GM23338 (cell line): ENCODE measurements around the gene SND1. TPM values are rescaled to one million over a fixed set of nuclear protein-coding genes. Genes with fewer than 3 reads are reported as not detected.

Experiments
- ATAC-seq: fragments of 200-7000 bp; cut with Tn5 transposase; 3 replicates; pipeline ENCODE4 v1.9.1; 2020
- DNase-seq: peaks from one replicate; pipeline ENCODE4 v3.0.0-alpha.2; 2015; ENCODE audit warnings: low spot score
- H2AFZ ChIP-seq: fragments of 200-600 bp; sonication (generic); 2 replicates; pipeline ENCODE4 v1.8.0; 2016; ENCODE audit warnings: antibody characterized with exemption, mild to moderate bottlenecking, moderate library complexity
- H3F3A ChIP-seq: fragments of 200-600 bp; sonication (generic); replicated peaks from 2 replicates; pipeline ENCODE4 v1.8.0; 2017; ENCODE audit warnings: antibody characterized with exemption, mixed run types, low read depth
- H3K27ac ChIP-seq: fragments of 200-600 bp; sonication (generic); 2 replicates; pipeline ENCODE4 v1.6.1; 2016; ENCODE audit warnings: low read depth
- H3K27me3 ChIP-seq: fragments of 200-600 bp; sonication (generic); 2 replicates; pipeline ENCODE4 v1.8.0; 2016; ENCODE audit warnings: mild to moderate bottlenecking, mixed run types, moderate library complexity; ENCODE audit not compliant: insufficient read depth
- H3K36me3 ChIP-seq: fragments of 200-600 bp; sonication (generic); 2 replicates; pipeline ENCODE4 v1.8.0; 2016; ENCODE audit warnings: mild to moderate bottlenecking; ENCODE audit not compliant: insufficient read depth
- H3K4me1 ChIP-seq: fragments of 200-600 bp; sonication (generic); 2 replicates; pipeline ENCODE4 v1.8.0; 2016; ENCODE audit warnings: mild to moderate bottlenecking, moderate library complexity; ENCODE audit not compliant: insufficient read depth
- H3K4me2 ChIP-seq: fragments of 200-600 bp; sonication (generic); 2 replicates; pipeline ENCODE4 v1.7.1; 2017; ENCODE audit warnings: mixed run types
- H3K4me3 ChIP-seq: fragments of 200-600 bp; sonication (generic); 2 replicates; pipeline ENCODE4 v1.6.1; 2016; ENCODE audit warnings: mixed run types
- H3K79me2 ChIP-seq: fragments of 200-600 bp; sonication (generic); replicated peaks from 2 replicates; pipeline ENCODE4 v1.8.0; 2017; ENCODE audit warnings: mild to moderate bottlenecking; ENCODE audit not compliant: insufficient read depth
- H3K9me2 ChIP-seq: fragments of 200-600 bp; sonication (generic); 2 replicates; pipeline ENCODE4 v1.8.0; 2017; ENCODE audit not compliant: insufficient read depth
- H4K20me1 ChIP-seq: fragments of 200-600 bp; sonication (generic); replicated peaks from 2 replicates; pipeline ENCODE4 v1.8.0; 2017; ENCODE audit warnings: mild to moderate bottlenecking; ENCODE audit not compliant: insufficient read depth
- H3K27ac Mint-ChIP-seq: 2 replicates; pipeline ENCODE4 v1.8.0; 2020; ENCODE audit warnings: inconsistent platforms, mild to moderate bottlenecking, moderate library complexity, mixed read lengths
- H3K27me3 Mint-ChIP-seq: 3 replicates; pipeline ENCODE4 v1.8.0; 2022; ENCODE audit warnings: low read depth, mild to moderate bottlenecking, moderate library complexity, mixed read lengths, inconsistent platforms; ENCODE audit not compliant: insufficient read depth, poor library complexity
- H3K36me3 Mint-ChIP-seq: 3 replicates; pipeline ENCODE4 v1.8.0; 2021; ENCODE audit warnings: low read depth, mild to moderate bottlenecking, inconsistent platforms, moderate library complexity, mixed read lengths
- H3K4me1 Mint-ChIP-seq: 3 replicates; pipeline ENCODE4 v1.8.0; 2020; ENCODE audit warnings: mild to moderate bottlenecking, inconsistent platforms, mixed read lengths
- H3K4me3 Mint-ChIP-seq: 3 replicates; pipeline ENCODE4 v1.8.0; 2021; ENCODE audit warnings: moderate library complexity, mild to moderate bottlenecking, inconsistent platforms, mixed read lengths
- H3K9me3 Mint-ChIP-seq: 3 replicates; pipeline ENCODE4 v1.8.0; 2020; ENCODE audit warnings: moderate library complexity, mild to moderate bottlenecking, inconsistent platforms, mixed read lengths
- CREB1 ChIP-seq: fragments of 250-450 bp; sonication (Bioruptor Pico); IDR thresholded peaks from 2 replicates; pipeline ENCODE4 v1.5.0; 2020; ENCODE audit warnings: low read depth, mild to moderate bottlenecking, moderate library complexity
- EZH2 ChIP-seq: fragments of 200-600 bp; sonication (generic); IDR thresholded peaks from one replicate; pipeline ENCODE4 v1.8.0; 2017; ENCODE audit warnings: antibody characterized with exemption, mild to moderate bottlenecking, low read depth; ENCODE audit not compliant: unreplicated experiment
- EZH2phosphoT487 ChIP-seq: fragments of 200-600 bp; sonication (generic); IDR thresholded peaks from one replicate; pipeline ENCODE4 v1.8.1; 2018; ENCODE audit warnings: antibody characterized with exemption; ENCODE audit not compliant: unreplicated experiment
- NANOG ChIP-seq: IDR thresholded peaks from 2 replicates; pipeline ENCODE4 v1.6.1; 2016; ENCODE audit warnings: antibody characterized with exemption, borderline replicate concordance
- POLR2AphosphoS5 ChIP-seq: IDR thresholded peaks from 2 replicates; pipeline ENCODE4 v1.6.1; 2016; ENCODE audit warnings: antibody characterized with exemption, low read depth
- REST ChIP-seq: IDR thresholded peaks from one replicate; pipeline ENCODE4 v1.6.1; 2018; ENCODE audit warnings: antibody characterized with exemption; ENCODE audit not compliant: unreplicated experiment
- STAT1 ChIP-seq: IDR thresholded peaks from one replicate; pipeline ENCODE4 v1.6.1; 2016; ENCODE audit warnings: antibody characterized with exemption; ENCODE audit not compliant: unreplicated experiment
- ZNF462 ChIP-seq: fragments of 250-450 bp; sonication (Bioruptor Pico); IDR thresholded peaks from 2 replicates; pipeline ENCODE4 v1.5.0; 2020; ENCODE audit warnings: mild to moderate bottlenecking, moderate library complexity
- polyA plus RNA-seq: library from polyadenylated mRNA; unstranded; fragments of >200 nt; fragmentation: Nextera tagmentation; extraction: Ambion mirVana; gene quantifications from 2 replicates; pipeline ENCODE4 v1.2.1, GENCODE V29; 2016
- total RNA-seq: library from RNA; depleted of rRNA; stranded (reverse); fragments of >200 nt; shearing (Covaris generic); gene quantifications from 2 replicates; pipeline ENCODE4 v1.2.3, GENCODE V29; 2014

The SND1 gene
- total and polyA plus RNA-seq, 2 experiments from 2014 or later: 107 to 254 TPM

GRCh38 chr7:127976738-127977120 lies 324.7 kb downstream of the SND1 start (continued):
- no peak for TF ChIP-seq ZNF462 (CRISPR knock-in tag)

- Histone ChIP-seq H3K27ac (no peak overlapping the region), H3K4me1 (peaks cover 24% of the 10 kb centered on the region), H3K4me3 (no peak overlapping the region), H3K27me3 (no peaks in the 10 kb centered on the region), H3F3A (0 out of 2 replicates have a peak, but pooled peaks cover 3% of the 10 kb centered on the region), H3K36me3 (peaks cover 14% of the 10 kb centered on the region), H4K20me1 (peaks cover 14% of the 10 kb centered on the region; the same call in 1 of the 2 replicates), H3K79me2 (peaks cover 11% of the 10 kb centered on the region), H3K9me2 (no peaks in the 10 kb centered on the region; the same call in 1 of the 2 replicates), H2AFZ (no peak overlapping the region), H3K4me2 (no peak overlapping the region)
- DNase-seq (no peak), ATAC-seq (no peak)
- Mint-ChIP-seq H3K4me3 (no peak overlapping the region), H3K4me1 (peaks cover 25% of the 10 kb centered on the region), H3K27me3 (peaks cover 16% of the 10 kb centered on the region), H3K27ac (no peak overlapping the region), H3K9me3 (peaks cover 27% of the 10 kb centered on the region), H3K36me3 (peaks cover 44% of the 10 kb centered on the region)
- TF ChIP-seq REST (no peak), STAT1 (no peak), POLR2AphosphoS5 (no peak), EZH2 (no peak), EZH2phosphoT487 (no peak), NANOG (no peak), CREB1 (no peak)
Observed at GRCh38 chr7:127978421-127978820, 326.4 kb downstream of the SND1 start.
